HG02588 (cell line): ENCODE data around the gene HINT2.

Source experiments
- ATAC-seq: cut with Tn5 transposase; IDR thresholded peaks from one replicate; pipeline ENCODE4 v1.9.1; 2021; ENCODE audit warnings: mild to moderate bottlenecking, moderate library complexity; ENCODE audit not compliant: unreplicated experiment

HINT2 gene

GRCh38 chr9:35814841-35815543 lies at the start of gene HINT2:
Gene HINT2 (minus strand): TSS chr9:35815042. CDS start chr9:35814979, 63 bp downstream.
- ATAC-seq = peak; percentile 72

GRCh38 chr9:35863583-35863982 lies 48.7 kb upstream of the HINT2 start:
- ATAC-seq = no peak

- ATAC-seq = no peak
These were observed 47.5 kb upstream of the HINT2 start for GRCh38 chr9:35862328-35862727.

GRCh38 chr9:35861161-35861897 lies 46.5 kb upstream of the HINT2 start:
- no peak for ATAC-seq

- no peak for ATAC-seq
These were observed 45.1 kb upstream of the HINT2 start for GRCh38 chr9:35859990-35860339.

GRCh38 chr9:35859310-35859989 lies 44.6 kb upstream of the HINT2 start:
- ATAC-seq = no peak

GRCh38 chr9:35858458-35858857 lies 43.6 kb upstream of the HINT2 start:
- no peak for ATAC-seq

GRCh38 chr9:35856882-35857281 lies 42.0 kb upstream of the HINT2 start:
- ATAC-seq = no peak

GRCh38 chr9:35856206-35856605 lies 41.4 kb upstream of the HINT2 start:
- ATAC-seq = no peak

GRCh38 chr9:35854091-35854762 lies 39.4 kb upstream of the HINT2 start:
- no peak for ATAC-seq

- no peak for ATAC-seq
These were observed 38.3 kb upstream of the HINT2 start for GRCh38 chr9:35852876-35853865.

GRCh38 chr9:35852267-35852815 lies 37.5 kb upstream of the HINT2 start:
- no peak for ATAC-seq

GRCh38 chr9:35847792-35848572 lies 33.1 kb upstream of the HINT2 start:
- peak; percentile 96 for ATAC-seq

- no peak for ATAC-seq
These were observed 31.3 kb upstream of the HINT2 start for GRCh38 chr9:35845824-35846771.

GRCh38 chr9:35844628-35845270 lies 29.9 kb upstream of the HINT2 start:
- ATAC-seq = no peak

- peak; percentile 71 for ATAC-seq
These were observed 28.0 kb upstream of the HINT2 start for GRCh38 chr9:35842795-35843194.

GRCh38 chr9:35842020-35842745 lies 27.3 kb upstream of the HINT2 start:
- ATAC-seq = no peak
